VCaP (cell line): ENCODE measurements around the gene CPEB4.

Experiments used
- H3K27ac ChIP-seq: fragments of 450-650 bp; 2 replicates; pipeline ENCODE4 v1.5.1; 2017
- TF ChIP-seq, protein P1 (sequence below): fragments of 450-650 bp; conservative IDR thresholded peaks from 2 replicates; pipeline ENCODE4 v1.5.1; 2017; ENCODE audit warnings: mild to moderate bottlenecking, moderate library complexity

Gene CPEB4

DNA sequence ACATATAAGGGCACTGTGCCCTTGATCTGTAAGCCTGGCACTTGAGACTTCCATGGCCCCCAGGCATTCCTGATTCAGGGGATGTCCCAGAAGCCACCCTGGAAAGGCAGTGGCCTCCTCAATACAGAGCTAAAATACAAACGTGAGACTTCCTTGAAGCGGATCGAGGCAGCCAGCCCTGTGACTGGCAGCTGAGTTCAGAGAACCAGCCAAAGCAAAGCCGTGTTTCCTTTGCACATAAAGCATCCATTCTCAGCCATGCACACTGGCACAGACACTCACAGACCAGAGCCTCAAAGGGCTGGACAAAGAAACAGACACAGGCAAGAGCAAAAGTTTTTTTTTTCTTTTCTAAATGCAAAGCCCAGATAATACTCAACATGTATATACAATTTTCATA, 18.8 kb upstream of the CPEB4 start:
- TF ChIP-seq, protein P1, sequence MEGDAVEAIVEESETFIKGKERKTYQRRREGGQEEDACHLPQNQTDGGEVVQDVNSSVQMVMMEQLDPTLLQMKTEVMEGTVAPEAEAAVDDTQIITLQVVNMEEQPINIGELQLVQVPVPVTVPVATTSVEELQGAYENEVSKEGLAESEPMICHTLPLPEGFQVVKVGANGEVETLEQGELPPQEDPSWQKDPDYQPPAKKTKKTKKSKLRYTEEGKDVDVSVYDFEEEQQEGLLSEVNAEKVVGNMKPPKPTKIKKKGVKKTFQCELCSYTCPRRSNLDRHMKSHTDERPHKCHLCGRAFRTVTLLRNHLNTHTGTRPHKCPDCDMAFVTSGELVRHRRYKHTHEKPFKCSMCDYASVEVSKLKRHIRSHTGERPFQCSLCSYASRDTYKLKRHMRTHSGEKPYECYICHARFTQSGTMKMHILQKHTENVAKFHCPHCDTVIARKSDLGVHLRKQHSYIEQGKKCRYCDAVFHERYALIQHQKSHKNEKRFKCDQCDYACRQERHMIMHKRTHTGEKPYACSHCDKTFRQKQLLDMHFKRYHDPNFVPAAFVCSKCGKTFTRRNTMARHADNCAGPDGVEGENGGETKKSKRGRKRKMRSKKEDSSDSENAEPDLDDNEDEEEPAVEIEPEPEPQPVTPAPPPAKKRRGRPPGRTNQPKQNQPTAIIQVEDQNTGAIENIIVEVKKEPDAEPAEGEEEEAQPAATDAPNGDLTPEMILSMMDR = no peak
- H3K27ac ChIP-seq = peak overlapping the region; percentile 97

DNA sequence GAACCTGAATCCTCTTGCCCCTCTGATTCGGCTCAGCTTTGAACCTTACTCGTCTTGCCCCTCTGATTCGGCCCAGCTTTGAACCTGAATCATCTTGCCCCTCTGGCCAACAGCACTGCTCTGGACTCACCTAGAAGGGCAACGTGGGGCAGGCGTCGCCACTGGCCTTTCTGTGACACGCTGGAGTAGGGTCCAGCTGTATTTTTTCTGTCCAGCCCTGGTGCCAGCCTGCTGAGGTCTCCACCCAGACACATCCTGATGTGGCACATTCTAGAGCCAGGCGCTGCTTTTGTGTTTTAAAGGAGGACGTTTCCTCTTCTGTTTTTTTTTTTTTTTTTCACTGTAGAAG, 15.2 kb upstream of the CPEB4 start:
- peak overlapping the region; percentile 74 for H3K27ac ChIP-seq
- TF ChIP-seq, protein P1 = no peak

DNA sequence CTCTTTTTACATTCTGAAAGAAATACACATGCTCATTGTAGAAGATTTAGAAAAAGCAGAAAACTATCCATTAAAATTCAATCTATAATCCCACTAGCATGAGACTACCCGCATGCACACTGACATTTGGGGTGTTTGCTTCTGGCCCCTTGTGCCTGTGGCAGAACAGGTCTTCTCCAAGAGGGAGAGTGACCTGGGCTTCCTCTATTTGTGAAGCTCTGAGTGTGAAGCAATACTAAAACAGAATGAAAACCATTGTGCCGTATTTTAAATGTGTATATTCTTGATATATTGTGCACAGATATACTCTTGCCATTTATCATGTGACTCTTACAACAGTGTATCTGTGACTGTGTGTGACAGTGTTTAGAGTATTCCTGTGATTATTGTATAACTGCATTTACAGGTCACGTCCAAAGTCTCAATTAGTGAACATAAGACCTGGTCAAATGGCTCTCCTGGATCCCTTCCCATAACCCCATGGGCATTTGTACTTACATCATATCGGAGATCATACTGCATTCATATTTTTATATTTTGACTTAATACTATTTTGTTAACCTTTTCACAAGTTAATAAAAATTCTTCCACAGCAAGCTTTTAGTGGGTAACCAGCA, 14.7 kb upstream of the CPEB4 start:
- peak overlapping the region; percentile 74 for H3K27ac ChIP-seq
- TF ChIP-seq, protein P1 = no peak

DNA sequence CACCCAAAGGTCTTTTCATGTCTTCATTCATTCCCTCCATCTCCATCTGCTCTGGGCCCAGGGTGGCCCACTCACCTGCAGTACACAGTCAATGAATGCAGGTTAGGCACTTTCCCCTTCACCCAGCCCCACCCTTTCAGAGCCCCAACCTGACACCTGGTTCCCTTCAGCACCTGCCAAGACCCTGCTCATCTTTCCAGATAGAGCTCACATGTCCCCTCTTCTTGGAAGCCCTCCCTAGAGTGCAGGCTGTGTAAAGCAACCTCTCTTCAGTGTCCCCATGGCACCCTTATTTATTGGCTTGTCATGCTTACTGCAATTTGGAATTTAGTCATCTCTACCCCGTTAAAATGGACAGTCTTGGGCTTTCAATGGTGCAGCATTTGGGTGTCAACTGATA, 13.0 kb upstream of the CPEB4 start:
- TF ChIP-seq, protein P1 = no peak
- H3K27ac ChIP-seq = no peak overlapping the region

DNA sequence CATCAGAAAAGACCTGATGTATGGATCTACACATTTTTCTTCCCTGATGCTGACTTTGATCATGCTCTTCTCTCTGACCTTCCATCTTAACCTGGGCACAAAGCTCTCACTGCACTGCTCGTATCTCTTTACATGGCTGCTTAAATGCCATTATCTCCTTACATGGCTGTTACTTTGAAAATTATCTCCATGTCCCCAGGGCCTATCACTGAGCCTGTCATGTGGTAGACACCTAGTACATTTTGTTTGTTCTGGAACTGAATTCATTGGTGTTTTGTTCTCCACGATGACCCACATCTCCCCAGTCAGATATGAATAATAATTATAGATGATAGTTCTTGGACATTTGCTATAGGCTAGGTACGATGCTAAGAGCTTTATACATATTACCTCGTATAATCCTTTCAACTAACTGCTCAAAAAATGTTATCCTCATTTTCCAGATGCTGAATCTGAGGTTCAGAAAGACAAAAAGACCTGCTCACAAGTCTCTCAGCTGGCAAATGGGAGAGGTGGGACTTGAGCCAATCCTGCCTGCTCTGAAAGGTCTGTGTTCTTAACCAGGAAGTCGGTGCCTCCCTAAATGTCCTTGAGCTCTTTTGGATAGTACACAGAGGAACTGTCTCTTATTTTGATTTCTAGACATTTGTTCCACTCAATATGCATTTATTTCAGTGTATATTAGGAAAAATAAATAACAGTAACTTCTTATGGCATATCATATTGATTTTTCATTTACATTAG, 9.8 kb upstream of the CPEB4 start:
- TF ChIP-seq, protein P1 = no peak
- H3K27ac ChIP-seq = peak overlapping the region; percentile 43

DNA sequence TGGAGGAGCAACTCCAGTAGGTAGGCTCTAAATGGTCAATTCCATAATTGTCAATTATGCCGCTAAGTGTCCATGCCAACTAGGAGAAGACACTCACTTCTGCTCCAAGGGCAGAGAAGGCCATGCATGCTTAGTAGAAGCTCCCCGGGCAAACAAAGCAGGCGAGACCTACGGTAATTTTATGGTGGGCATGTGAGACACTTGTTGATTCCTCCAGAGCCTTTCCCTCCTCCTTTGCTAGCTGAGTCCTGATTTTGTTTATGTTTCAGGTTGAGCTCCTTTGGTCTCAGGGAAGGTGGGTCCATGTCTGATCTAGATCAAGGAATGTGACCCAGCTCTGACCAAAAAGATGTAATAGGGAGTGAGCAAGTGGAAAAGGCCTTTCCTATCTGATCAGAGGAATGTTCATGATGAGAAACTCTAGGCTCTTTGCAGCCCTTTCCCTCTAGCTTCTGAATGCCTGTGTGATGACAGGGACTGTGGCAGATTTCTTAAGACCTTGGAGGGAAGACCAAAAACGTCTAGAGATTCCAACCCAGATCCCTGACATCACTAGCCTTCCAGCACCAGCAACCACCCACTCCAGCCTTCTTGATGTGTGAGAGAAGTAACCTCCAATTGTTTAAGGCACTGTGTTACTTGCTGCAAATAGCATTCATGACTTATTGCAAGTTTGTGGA, 7.7 kb upstream of the CPEB4 start:
- H3K27ac ChIP-seq = no peak overlapping the region

More for the DNA sequence above, 7.7 kb upstream of the CPEB4 start:
- TF ChIP-seq, protein P1 = no peak
